GM12872 (cell line): Measurements from ENCODE around the gene PROB1.

ENCODE experiments used
- TF ChIP-seq, protein P1 (sequence below): IDR thresholded peaks from 3 replicates; pipeline ENCODE4 v1.5.1; 2011; ENCODE audit warnings: low read depth, mild to moderate bottlenecking, low read length, moderate library complexity; ENCODE audit not compliant: insufficient read depth

PROB1 gene

GRCh38 chr5:139415869-139416268 is 21.0 kb upstream of the PROB1 start:
- TF ChIP-seq, protein P1, sequence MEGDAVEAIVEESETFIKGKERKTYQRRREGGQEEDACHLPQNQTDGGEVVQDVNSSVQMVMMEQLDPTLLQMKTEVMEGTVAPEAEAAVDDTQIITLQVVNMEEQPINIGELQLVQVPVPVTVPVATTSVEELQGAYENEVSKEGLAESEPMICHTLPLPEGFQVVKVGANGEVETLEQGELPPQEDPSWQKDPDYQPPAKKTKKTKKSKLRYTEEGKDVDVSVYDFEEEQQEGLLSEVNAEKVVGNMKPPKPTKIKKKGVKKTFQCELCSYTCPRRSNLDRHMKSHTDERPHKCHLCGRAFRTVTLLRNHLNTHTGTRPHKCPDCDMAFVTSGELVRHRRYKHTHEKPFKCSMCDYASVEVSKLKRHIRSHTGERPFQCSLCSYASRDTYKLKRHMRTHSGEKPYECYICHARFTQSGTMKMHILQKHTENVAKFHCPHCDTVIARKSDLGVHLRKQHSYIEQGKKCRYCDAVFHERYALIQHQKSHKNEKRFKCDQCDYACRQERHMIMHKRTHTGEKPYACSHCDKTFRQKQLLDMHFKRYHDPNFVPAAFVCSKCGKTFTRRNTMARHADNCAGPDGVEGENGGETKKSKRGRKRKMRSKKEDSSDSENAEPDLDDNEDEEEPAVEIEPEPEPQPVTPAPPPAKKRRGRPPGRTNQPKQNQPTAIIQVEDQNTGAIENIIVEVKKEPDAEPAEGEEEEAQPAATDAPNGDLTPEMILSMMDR: no peak

GRCh38 chr5:139415221-139415861 is 20.4 kb upstream of the PROB1 start:
- TF ChIP-seq, protein P1: no peak

- TF ChIP-seq, protein P1: no peak
Measured at GRCh38 chr5:139414581-139415130, 19.8 kb upstream of the PROB1 start.

DNA sequence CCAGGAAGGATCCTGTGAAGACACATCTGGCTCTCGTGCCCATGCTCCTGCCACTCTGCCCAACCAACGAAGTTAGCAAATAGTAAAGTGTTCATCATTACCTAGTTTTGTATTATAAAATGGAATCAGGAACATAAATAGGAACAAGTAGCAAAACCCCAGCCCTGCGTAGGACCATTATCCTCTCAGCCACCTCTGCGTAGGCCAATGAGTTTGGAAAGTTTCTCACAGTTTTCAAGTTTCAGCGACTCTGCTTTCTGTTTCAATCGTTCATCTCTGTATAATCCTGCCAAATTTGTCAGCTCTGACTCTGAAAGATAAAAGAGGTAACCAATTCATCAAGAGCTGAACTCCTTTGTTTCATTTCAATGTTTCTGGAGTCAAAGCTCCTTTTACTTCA is 19.1 kb upstream of the PROB1 start:
- TF ChIP-seq, protein P1: no peak

DNA sequence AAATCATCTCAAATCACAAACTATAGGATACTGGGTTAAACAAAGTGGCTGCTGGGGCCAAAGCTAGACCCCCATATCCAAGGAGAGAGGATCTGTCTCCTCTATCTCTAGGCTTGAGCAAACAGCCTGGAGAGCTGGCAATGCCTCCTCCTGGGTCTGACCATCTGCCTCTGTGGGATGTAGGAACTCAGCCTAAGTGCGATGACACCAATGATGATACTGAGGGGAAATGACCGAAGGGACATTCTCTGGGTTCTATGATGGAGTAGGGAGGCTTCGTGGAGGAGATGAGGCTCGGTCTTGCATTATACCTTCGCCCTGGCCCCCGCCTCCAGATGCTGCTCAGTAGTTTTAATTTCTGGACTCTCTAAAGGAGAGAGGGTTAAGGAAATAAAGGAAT is 18.2 kb upstream of the PROB1 start:
- TF ChIP-seq, protein P1: no peak

DNA sequence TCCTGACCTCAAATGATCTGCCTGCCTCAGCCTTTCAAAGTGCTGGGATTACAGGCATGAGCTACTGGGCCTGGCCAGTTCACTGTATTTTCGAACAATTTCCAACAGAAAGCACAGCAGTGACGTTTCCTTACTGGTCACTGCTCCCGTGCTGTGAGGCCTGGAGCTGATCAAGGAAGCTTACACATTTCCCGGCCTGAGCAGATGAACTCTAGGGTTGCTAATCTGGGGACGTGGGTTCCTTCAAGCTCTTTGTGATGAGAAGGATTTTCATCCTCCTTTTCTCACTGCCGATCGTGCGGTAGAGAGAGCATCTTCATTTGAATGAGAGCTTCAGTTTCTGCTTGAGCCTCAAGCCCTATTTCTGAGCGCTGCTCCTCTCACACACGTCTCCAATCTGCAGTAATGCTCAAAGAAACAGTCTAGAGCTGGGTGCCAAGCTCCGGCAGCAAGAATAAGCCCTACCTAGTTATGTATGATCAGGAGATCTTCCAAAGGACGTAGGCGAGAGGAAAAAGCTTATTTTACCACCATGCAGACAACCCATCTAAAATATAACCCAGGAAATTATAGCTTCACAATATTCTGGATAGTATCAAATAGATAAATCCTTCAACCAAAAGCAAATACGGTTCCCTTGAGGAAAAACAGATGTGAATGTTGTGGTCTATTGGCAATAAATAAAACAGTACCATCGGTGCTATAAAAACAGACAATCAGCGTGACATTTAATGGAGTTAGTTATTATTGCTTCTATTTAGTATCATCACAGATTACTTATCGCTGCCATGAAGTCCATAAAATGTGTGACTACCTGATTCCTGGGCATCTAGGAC is 16.3 kb upstream of the PROB1 start:
- TF ChIP-seq, protein P1: no peak

DNA sequence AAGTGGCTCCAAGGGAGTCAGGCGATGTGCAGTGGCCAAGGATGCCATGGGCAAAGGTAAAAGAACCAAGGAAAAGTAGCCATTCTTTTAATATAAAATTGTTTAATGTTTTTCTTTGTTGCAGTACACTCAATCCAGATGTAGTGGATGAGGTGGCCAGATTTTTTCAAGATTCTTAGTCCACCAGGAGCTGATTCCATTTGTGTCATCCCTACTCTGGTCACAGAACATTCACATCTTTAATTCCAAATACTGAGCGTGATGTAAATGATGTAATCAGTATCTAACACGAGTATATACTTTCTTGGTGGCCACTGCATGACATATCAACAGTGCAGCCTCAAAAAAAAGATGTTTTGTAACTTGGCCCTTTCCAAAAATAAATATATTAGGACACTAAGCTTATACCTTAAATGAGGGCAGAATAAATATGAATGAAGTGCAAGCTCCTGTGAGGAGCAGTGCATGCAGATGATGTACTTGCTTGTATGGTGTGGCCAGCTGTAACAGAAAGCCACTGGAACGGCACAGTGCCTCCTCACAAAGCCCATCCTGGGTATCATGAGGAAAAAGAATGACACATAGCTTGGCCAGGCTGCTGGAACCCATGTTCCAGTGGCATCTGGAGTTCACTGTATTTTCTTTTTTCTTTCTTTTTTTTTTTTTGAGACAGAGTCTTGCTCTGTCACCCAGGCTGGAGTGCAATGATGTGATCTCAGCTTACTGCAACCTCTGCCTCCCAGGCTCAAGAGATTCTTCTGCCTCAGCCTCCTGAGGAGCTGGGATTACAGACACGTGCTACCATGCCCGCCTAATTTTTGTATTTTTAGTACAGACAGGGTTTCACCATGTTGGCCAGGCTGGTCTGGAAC is 15.5 kb upstream of the PROB1 start:
- TF ChIP-seq, protein P1: no peak
